Measurements from ENCODE around the gene UBR3. TPM values are rescaled to one million over a fixed set of nuclear protein-coding genes. Genes with fewer than 3 reads are reported as not detected.
"Not testable (repeated sequence)": the region's sequence is repeated elsewhere in the genome, so short reads cannot be mapped to it uniquely, and the experiment has no call there.

Gene UBR3
- total and polyA plus RNA-seq, 3 experiments from 2014 or later = 8.5 to 22.1 (median 21.9) TPM

- Histone ChIP-seq H3K4me1 (ENCODE audit: insufficient read depth, low read length) (no peaks in the 10 kb centered on the region), H3K4me3 (ENCODE audit: low read length) (no peak overlapping the region), H3K9me3 (ENCODE audit: low read length) (no peaks in the 10 kb centered on the region), H3K27me3 (ENCODE audit: insufficient read depth, low read length, poor library complexity, severe bottlenecking) (no peaks in the 10 kb centered on the region), H3K27ac (ENCODE audit: low read depth, low read length) (no peak overlapping the region), H3K36me3 (ENCODE audit: insufficient read depth, low read length) (no peaks in the 10 kb centered on the region)
- DNase-seq = no peak
- peaks cover 0 to 7% (median 2%) of the 10 kb centered on the region in 5 donors for H3K9me3 Mint-ChIP-seq
- ChIA-PET POLR2A (no interaction called here), CTCF (no interaction called here)
- no peaks in the 10 kb centered on the region for H3K36me3 Mint-ChIP-seq
- no peaks in the 10 kb centered on the region for H3K4me1 Mint-ChIP-seq
- H3K27me3 Mint-ChIP-seq = peaks cover 9 to 21% of the 10 kb centered on the region in 2 donors
- no peak overlapping the region for H3K4me3 Mint-ChIP-seq
- H3K27ac Mint-ChIP-seq = no peak overlapping the region
Observed at GRCh38 chr2:170118641-170119040, 291.4 kb downstream of the UBR3 start.

GRCh38 chr2:170119326-170119725 lies 292.1 kb downstream of the UBR3 start:
- H3K4me1 Mint-ChIP-seq, CTCF ChIA-PET, H3K9me3 Mint-ChIP-seq: not testable (repeated sequence)

GRCh38 chr2:170121689-170122088 lies 294.4 kb downstream of the UBR3 start:
- H3K27me3 Mint-ChIP-seq = peaks cover 13 to 20% of the 10 kb centered on the region in 2 donors
- CTCF ChIA-PET = no interaction called here
- H3K27ac Mint-ChIP-seq = peak overlapping the region in 1 of 8 donors; percentile 17

More at GRCh38 chr2:170119326-170119725, 292.1 kb downstream of the UBR3 start:
- H3K4me1 ChIP-seq (ENCODE audit: insufficient read depth, low read length); H3K27ac Mint-ChIP-seq; H3K27ac ChIP-seq (ENCODE audit: low read depth, low read length); H3K9me3 ChIP-seq (ENCODE audit: low read length); H3K27me3 ChIP-seq (ENCODE audit: insufficient read depth, low read length, poor library complexity, severe bottlenecking); H3K36me3 ChIP-seq (ENCODE audit: insufficient read depth, low read length); DNase-seq; H3K4me3 ChIP-seq (ENCODE audit: low read length); H3K36me3 Mint-ChIP-seq; POLR2A ChIA-PET: not testable (repeated sequence)
- peaks cover 9 to 21% of the 10 kb centered on the region in 2 donors for H3K27me3 Mint-ChIP-seq
- peak overlapping the region in 1 of 7 donors; percentile 25 for H3K4me3 Mint-ChIP-seq

GRCh38 chr2:170122883-170123547 lies 295.8 kb downstream of the UBR3 start:
- H3K4me1 ChIP-seq (ENCODE audit: insufficient read depth, low read length) = no peaks in the 10 kb centered on the region
- Mint-ChIP-seq H3K4me1 (peaks cover 0 to 4% (median 0%) of the 10 kb centered on the region in 3 donors), H3K36me3 (no peaks in the 10 kb centered on the region), H3K4me3 (no peak overlapping the region), H3K27me3 (peaks cover 12 to 20% of the 10 kb centered on the region in 2 donors), H3K27ac (no peak overlapping the region), H3K9me3 (peaks cover 0 to 3% (median 1%) of the 10 kb centered on the region in 5 donors)
- H3K36me3 ChIP-seq (ENCODE audit: insufficient read depth, low read length) = no peaks in the 10 kb centered on the region
- POLR2A ChIA-PET = no interaction called here
- no peak for DNase-seq
- CTCF ChIA-PET = no interaction called here
- no peaks in the 10 kb centered on the region for H3K9me3 ChIP-seq (ENCODE audit: low read length)
- H3K27me3 ChIP-seq (ENCODE audit: insufficient read depth, low read length, poor library complexity, severe bottlenecking) = no peaks in the 10 kb centered on the region
- no peak overlapping the region for H3K27ac ChIP-seq (ENCODE audit: low read depth, low read length)
- H3K4me3 ChIP-seq (ENCODE audit: low read length) = no peak overlapping the region

More at GRCh38 chr2:170121689-170122088, 294.4 kb downstream of the UBR3 start:
- peaks cover 0 to 4% (median 0%) of the 10 kb centered on the region in 3 donors for H3K4me1 Mint-ChIP-seq
- Histone ChIP-seq H3K27me3 (ENCODE audit: insufficient read depth, low read length, poor library complexity, severe bottlenecking) (no peaks in the 10 kb centered on the region), H3K4me1 (ENCODE audit: insufficient read depth, low read length) (no peaks in the 10 kb centered on the region), H3K4me3 (ENCODE audit: low read length) (no peak overlapping the region), H3K27ac (ENCODE audit: low read depth, low read length) (no peak overlapping the region), H3K9me3 (ENCODE audit: low read length) (no peaks in the 10 kb centered on the region), H3K36me3 (ENCODE audit: insufficient read depth, low read length) (no peaks in the 10 kb centered on the region)
- H3K9me3 Mint-ChIP-seq = peaks cover 0 to 2% (median 0%) of the 10 kb centered on the region in 5 donors
- H3K36me3 Mint-ChIP-seq = no peaks in the 10 kb centered on the region
- no peak overlapping the region for H3K4me3 Mint-ChIP-seq
- no peak for DNase-seq
- POLR2A ChIA-PET = no interaction called here

- Mint-ChIP-seq H3K4me3 (no peak overlapping the region), H3K9me3 (peaks cover 0 to 6% (median 4%) of the 10 kb centered on the region in 5 donors), H3K4me1 (peaks cover 0 to 4% (median 0%) of the 10 kb centered on the region in 3 donors), H3K27me3 (peaks cover 12 to 22% of the 10 kb centered on the region in 2 donors), H3K36me3 (no peaks in the 10 kb centered on the region), H3K27ac (no peak overlapping the region)
- ChIA-PET POLR2A (no interaction called here), CTCF (no interaction called here)
- H3K4me3 ChIP-seq (ENCODE audit: low read length) = no peak overlapping the region
- H3K27me3 ChIP-seq (ENCODE audit: insufficient read depth, low read length, poor library complexity, severe bottlenecking) = no peaks in the 10 kb centered on the region
- no peak overlapping the region for H3K27ac ChIP-seq (ENCODE audit: low read depth, low read length)
- no peak for DNase-seq
- H3K9me3 ChIP-seq (ENCODE audit: low read length) = no peaks in the 10 kb centered on the region
- H3K4me1 ChIP-seq (ENCODE audit: insufficient read depth, low read length) = no peaks in the 10 kb centered on the region
- H3K36me3 ChIP-seq (ENCODE audit: insufficient read depth, low read length) = no peaks in the 10 kb centered on the region
Observed at GRCh38 chr2:170123593-170123992, 296.3 kb downstream of the UBR3 start.

GRCh38 chr2:170126138-170126728 lies 299.0 kb downstream of the UBR3 start:
- DNase-seq; H3K36me3 Mint-ChIP-seq; H3K4me3 ChIP-seq (ENCODE audit: low read length); H3K4me1 Mint-ChIP-seq; H3K4me3 Mint-ChIP-seq; H3K27ac Mint-ChIP-seq; POLR2A ChIA-PET; H3K9me3 ChIP-seq (ENCODE audit: low read length); H3K27me3 ChIP-seq (ENCODE audit: insufficient read depth, low read length, poor library complexity, severe bottlenecking); H3K36me3 ChIP-seq (ENCODE audit: insufficient read depth, low read length); H3K27ac ChIP-seq (ENCODE audit: low read depth, low read length); H3K4me1 ChIP-seq (ENCODE audit: insufficient read depth, low read length); CTCF ChIA-PET: not testable (repeated sequence)
- Mint-ChIP-seq H3K9me3 (peaks cover 0 to 22% (median 14%) of the 10 kb centered on the region in 5 donors), H3K27me3 (peaks cover 8 to 14% of the 10 kb centered on the region in 2 donors)

Other genes with a start within 250 kb of the UBR3 start
- 10 to 100 TPM; 60.7 to 65.7 TPM for gene PPIG, start 243.1 kb upstream of the UBR3 start, total RNA-seq
- gene PPIG, start 243.1 kb upstream of the UBR3 start, polyA plus RNA-seq = 87.2 TPM
- gene CFAP210, start 133.0 kb upstream of the UBR3 start, total RNA-seq = under 1 TPM in 1 of 2 experiments, not detected in 1; 0.57 TPM
- not detected for gene CFAP210, start 133.0 kb upstream of the UBR3 start, polyA plus RNA-seq
- gene PHOSPHO2, start 133.0 kb upstream of the UBR3 start, total RNA-seq = 1 to 10 TPM; 4.9 to 6.3 TPM
- gene PHOSPHO2, start 133.0 kb upstream of the UBR3 start, polyA plus RNA-seq = 4.5 TPM
- 10 to 100 TPM; 11.4 to 12.0 TPM for gene KLHL23, start 93.6 kb upstream of the UBR3 start, total RNA-seq
- gene KLHL23, start 93.6 kb upstream of the UBR3 start, polyA plus RNA-seq = 2.0 TPM
- gene SSB, start 28.6 kb upstream of the UBR3 start, total RNA-seq = 100 to 1,000 TPM; 101 to 113 TPM
- 153 TPM for gene SSB, start 28.6 kb upstream of the UBR3 start, polyA plus RNA-seq
- 100 to 1,000 TPM in 1 of 2 experiments, 10 to 100 TPM in 1; 93.0 to 100 TPM for gene METTL5, start 2.5 kb upstream of the UBR3 start, total RNA-seq
- 116 TPM for gene METTL5, start 2.5 kb upstream of the UBR3 start, polyA plus RNA-seq